RWPE1 (cell line): ENCODE data around the gene CDH11.

ENCODE experiments used
- CTCF ChIA-PET: fragments of 350-600 bp; sonication (Branson Sonifier 250); formaldehyde crosslinking; extraction: SDS; loops from one replicate; lab custom pipeline; 2021; lab: Yijun Ruan, JAX
- POLR2A ChIA-PET: fragments of 400-600 bp; formaldehyde crosslinking; extraction: SDS; loops from one replicate; lab custom pipeline; 2020; ENCODE audit warnings: antibody characterized with exemption; ENCODE audit not compliant: low non-redundant PET; lab: Yijun Ruan, JAX
- DNase-seq: peaks from one replicate; pipeline ENCODE4 v3.0.0; 2012; ENCODE audit warnings: low spot score
- H3K27ac ChIP-seq: fragments of 450-650 bp; 2 replicates; pipeline ENCODE4 v1.5.1; 2017
- CTCF ChIP-seq: fragments of 450-650 bp; conservative IDR thresholded peaks from 2 replicates; pipeline ENCODE4 v1.5.1; 2017; ENCODE audit warnings: low read depth, mild to moderate bottlenecking

Gene CDH11

GRCh38 chr16:64996641-64997040 is 125.2 kb downstream of the CDH11 start:
- ChIA-PET POLR2A (no interaction called here), CTCF (no interaction called here)
- TF ChIP-seq CTCF: no peak
- no peak overlapping the region for H3K27ac ChIP-seq
- DNase-seq: no peak

- ChIA-PET CTCF (interaction anchor here (0.6 kb wide), 1 partner anchor 94 kb away, joined by 3 read pairs; no protein-coding TSS in a partner anchor), POLR2A (no interaction called here)
- no peak for DNase-seq
- no peak overlapping the region for H3K27ac ChIP-seq
- TF ChIP-seq CTCF: no peak
These were observed 128.4 kb downstream of the CDH11 start for GRCh38 chr16:64993464-64993863.

- POLR2A ChIA-PET: no interaction called here
- no peak overlapping the region for H3K27ac ChIP-seq
- CTCF ChIA-PET: no interaction called here
- no peak for DNase-seq
- TF ChIP-seq CTCF: no peak
These were observed 130.9 kb downstream of the CDH11 start for GRCh38 chr16:64991001-64991400.

- H3K27ac ChIP-seq: no peak overlapping the region
- ChIA-PET CTCF (no interaction called here), POLR2A (no interaction called here)
- no peak for TF ChIP-seq CTCF
- DNase-seq: no peak
These were observed 131.8 kb downstream of the CDH11 start for GRCh38 chr16:64990101-64990500.

GRCh38 chr16:64989050-64989449 is 132.8 kb downstream of the CDH11 start:
- ChIA-PET CTCF (no interaction called here), POLR2A (no interaction called here)
- TF ChIP-seq CTCF: no peak
- DNase-seq: no peak
- H3K27ac ChIP-seq: no peak overlapping the region

GRCh38 chr16:64983963-64984362 is 137.9 kb downstream of the CDH11 start:
- CTCF ChIA-PET: no interaction called here

More at GRCh38 chr16:64983963-64984362, 137.9 kb downstream of the CDH11 start:
- peak; percentile 8 for DNase-seq
- no peak; the same call in 1 of the 2 replicates for TF ChIP-seq CTCF
- POLR2A ChIA-PET: no interaction called here
- H3K27ac ChIP-seq: no peak overlapping the region
